Stimulated activated naive CD8-positive, alpha-beta T cell treated with anti-CD3 and anti-CD28 coated beads, Interleukin-15, amount 100 ng/mL, for 72 hours (primary cell): ENCODE data around the gene RDH13.
"Not testable (repeated sequence)": the region's sequence is repeated elsewhere in the genome, so short reads cannot be mapped to it uniquely, and the experiment has no call there.

ENCODE experiments used
- ATAC-seq: fragments of 150-1000 bp; cut with Tn5 transposase; 2 replicates; pipeline ENCODE4 v1.10.0; 2021; ENCODE audit warnings: mild to moderate bottlenecking, moderate library complexity
- DNase-seq, 2 donors: peaks; one replicate each; pipeline ENCODE4 v3.0.0; 2021 to 2022
- H3K27ac Mint-ChIP-seq, 2 donors: one replicate each; pipeline ENCODE4 v1.8.0; 2022; ENCODE audit warnings: mild to moderate bottlenecking in 2 of 2, mixed read lengths in 2 of 2, moderate library complexity in 2 of 2
- H3K27me3 Mint-ChIP-seq: one replicate; pipeline ENCODE4 v1.8.0; 2022; ENCODE audit warnings: mixed read lengths
- H3K4me1 Mint-ChIP-seq: one replicate; pipeline ENCODE4 v1.8.0; 2022; ENCODE audit warnings: mild to moderate bottlenecking, mixed read lengths
- H3K4me3 Mint-ChIP-seq, 2 donors: one replicate each; pipeline ENCODE4 v1.8.0; 2022; ENCODE audit warnings: mild to moderate bottlenecking in 2 of 2, mixed read lengths in 2 of 2, moderate library complexity in 1 of 2
- H3K9me3 Mint-ChIP-seq, 2 donors: one replicate each; pipeline ENCODE4 v1.8.0; 2022; ENCODE audit warnings: mixed read lengths in 2 of 2

The RDH13 gene

DNA sequence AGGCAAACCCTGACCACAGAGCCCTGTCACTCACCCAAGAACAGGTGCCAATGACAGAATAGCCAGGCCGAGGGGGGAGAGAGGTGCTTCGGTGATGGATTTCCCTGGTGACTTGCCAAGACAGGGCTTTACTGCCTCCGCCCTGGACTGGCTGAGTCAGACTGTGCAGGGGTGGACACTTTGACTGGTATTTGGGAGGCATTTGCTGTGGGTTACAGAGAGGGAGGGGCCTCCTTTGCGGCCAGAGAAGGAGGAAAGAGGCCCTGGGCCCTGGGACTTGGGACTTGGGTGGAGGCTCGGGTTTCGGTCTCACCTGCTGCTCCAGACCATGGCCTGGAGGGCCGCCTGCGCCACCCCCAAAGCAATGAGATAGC lies 8.2 kb upstream of the RDH13 start:
- Mint-ChIP-seq H3K4me3 (no peak overlapping the region), H3K4me1 (peaks cover 10% of the 10 kb centered on the region), H3K27ac (no peak overlapping the region), H3K27me3 (peaks cover 94% of the 10 kb centered on the region), H3K9me3 (no peaks in the 10 kb centered on the region)
- DNase-seq, result no peak
- ATAC-seq, result no peak

DNA sequence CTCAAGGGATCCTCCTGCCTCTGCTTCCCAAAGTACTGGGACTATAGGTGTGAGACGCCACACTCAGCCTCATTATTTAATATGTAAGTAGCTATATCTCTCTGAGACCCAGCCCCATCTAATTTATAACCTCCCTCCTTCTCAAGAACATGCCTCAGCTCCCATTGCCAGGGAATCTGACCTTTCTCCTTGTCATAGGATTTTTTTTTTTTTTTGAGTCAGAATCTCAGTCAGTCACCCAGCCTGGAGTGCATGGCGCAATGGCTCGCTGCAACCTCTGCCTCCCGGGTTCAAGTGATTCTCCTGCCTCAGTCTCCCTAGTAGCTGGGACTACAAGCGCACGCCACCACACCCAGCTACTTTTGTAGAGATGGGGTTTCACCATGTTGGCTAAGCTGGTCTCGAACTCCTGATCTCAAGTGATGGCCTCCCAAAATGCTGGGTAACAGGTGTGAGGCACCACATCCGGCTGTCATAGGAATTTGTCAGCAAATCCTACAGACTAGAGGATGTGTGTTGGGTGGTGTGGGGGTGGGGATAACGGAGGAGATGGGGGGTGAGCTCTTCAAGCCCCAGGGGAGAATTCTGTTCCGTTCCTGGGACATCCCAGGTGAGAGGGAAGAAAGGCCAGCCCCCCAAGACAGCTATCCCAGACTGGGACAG lies 7.6 kb upstream of the RDH13 start:
- no peak for DNase-seq
- ATAC-seq, result no peak
- no peak overlapping the region for H3K4me3 Mint-ChIP-seq
- H3K4me1 Mint-ChIP-seq, result peaks cover 10% of the 10 kb centered on the region
- no peak overlapping the region for H3K27ac Mint-ChIP-seq
- peaks cover 96% of the 10 kb centered on the region for H3K27me3 Mint-ChIP-seq
- no peaks in the 10 kb centered on the region for H3K9me3 Mint-ChIP-seq

GRCh38 chr19:55069865-55070197 lies 6.9 kb upstream of the RDH13 start:
- Mint-ChIP-seq H3K27ac (peak overlapping the region in 1 of 2 donors; percentile 11), H3K4me3 (peak overlapping the region; percentile 66 to 67), H3K4me1 (peaks cover 10% of the 10 kb centered on the region), H3K27me3 (peaks cover 88% of the 10 kb centered on the region), H3K9me3 (no peaks in the 10 kb centered on the region)
- no peak for ATAC-seq
- DNase-seq, result no peak

GRCh38 chr19:55068950-55069864 lies 6.3 kb upstream of the RDH13 start:
- Mint-ChIP-seq H3K4me1 (peaks cover 10% of the 10 kb centered on the region), H3K27ac (no peak overlapping the region)
- no peak for DNase-seq

GRCh38 chr19:55067869-55068268 lies 4.9 kb upstream of the RDH13 start:
- no peak for ATAC-seq
- Mint-ChIP-seq H3K4me3 (no peak overlapping the region), H3K4me1 (peaks cover 10% of the 10 kb centered on the region), H3K27ac (no peak overlapping the region), H3K9me3 (no peaks in the 10 kb centered on the region), H3K27me3 (peaks cover 78% of the 10 kb centered on the region)
- DNase-seq, result no peak

More at GRCh38 chr19:55068950-55069864, 6.3 kb upstream of the RDH13 start:
- Mint-ChIP-seq H3K9me3 (no peaks in the 10 kb centered on the region), H3K27me3 (peaks cover 83% of the 10 kb centered on the region), H3K4me3 (peak overlapping the region; percentile 66 to 67)
- ATAC-seq, result peak; percentile 69

DNA sequence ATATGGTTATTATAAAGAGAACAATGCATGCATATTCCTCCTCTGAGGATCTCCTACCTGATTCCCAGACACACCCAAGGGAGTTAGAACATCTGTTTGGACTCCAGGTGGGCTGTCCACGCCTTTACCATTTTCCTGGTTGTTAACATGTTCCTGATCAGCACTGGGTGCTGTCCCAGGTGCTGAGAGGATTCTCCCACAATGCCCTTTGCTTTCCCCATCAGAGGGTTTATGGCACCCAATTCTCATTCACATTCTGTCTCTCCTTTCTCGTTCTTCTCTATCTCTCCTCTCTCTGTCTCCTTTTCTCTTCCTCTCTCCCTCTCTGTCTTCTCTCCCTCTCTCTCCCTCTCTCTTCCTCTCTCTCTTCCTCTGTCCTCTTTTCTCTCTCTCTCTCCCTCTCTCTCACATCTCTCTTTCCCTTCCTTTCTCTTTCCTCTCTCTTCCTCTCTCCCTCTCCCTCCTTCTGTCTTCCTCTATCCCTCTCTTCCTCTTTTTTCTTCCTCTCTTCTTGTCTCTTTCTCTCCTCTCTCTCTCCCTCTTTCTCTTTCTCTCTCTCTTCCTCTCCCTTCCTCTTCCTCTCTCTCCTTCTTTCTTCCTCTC lies 3.3 kb upstream of the RDH13 start:
- peaks cover 61% of the 10 kb centered on the region for H3K27me3 Mint-ChIP-seq

GRCh38 chr19:55065516-55065915 lies 2.6 kb upstream of the RDH13 start:
- not testable (repeated sequence) for ATAC-seq, H3K9me3 Mint-ChIP-seq, DNase-seq, H3K4me3 Mint-ChIP-seq, H3K27ac Mint-ChIP-seq
- Mint-ChIP-seq H3K27me3 (peaks cover 54% of the 10 kb centered on the region), H3K4me1 (peaks cover 26% of the 10 kb centered on the region)

More for the DNA sequence above, 3.3 kb upstream of the RDH13 start:
- Mint-ChIP-seq H3K27ac (no peak overlapping the region), H3K4me1 (peaks cover 22% of the 10 kb centered on the region), H3K9me3 (no peaks in the 10 kb centered on the region), H3K4me3 (no peak overlapping the region)
- no peak for DNase-seq
- no peak for ATAC-seq

GRCh38 chr19:55063492-55063843 lies 520 bp upstream of the RDH13 start:
- H3K27me3 Mint-ChIP-seq, result peaks cover 34% of the 10 kb centered on the region
- no peaks in the 10 kb centered on the region for H3K9me3 Mint-ChIP-seq
- DNase-seq (no peak), ATAC-seq (no peak)
- no peak overlapping the region for H3K27ac Mint-ChIP-seq
- peak overlapping the region in 1 of 2 donors; percentile 86 for H3K4me3 Mint-ChIP-seq
- H3K4me1 Mint-ChIP-seq, result peaks cover 26% of the 10 kb centered on the region

- Mint-ChIP-seq H3K27ac (peak overlapping the region in 1 of 2 donors; percentile 82), H3K4me1 (peaks cover 26% of the 10 kb centered on the region)
- H3K27me3 Mint-ChIP-seq, ATAC-seq, DNase-seq, H3K9me3 Mint-ChIP-seq, H3K4me3 Mint-ChIP-seq: not testable (repeated sequence)
These were observed 2.7 kb downstream of the RDH13 start for GRCh38 chr19:55060287-55060686.

DNA sequence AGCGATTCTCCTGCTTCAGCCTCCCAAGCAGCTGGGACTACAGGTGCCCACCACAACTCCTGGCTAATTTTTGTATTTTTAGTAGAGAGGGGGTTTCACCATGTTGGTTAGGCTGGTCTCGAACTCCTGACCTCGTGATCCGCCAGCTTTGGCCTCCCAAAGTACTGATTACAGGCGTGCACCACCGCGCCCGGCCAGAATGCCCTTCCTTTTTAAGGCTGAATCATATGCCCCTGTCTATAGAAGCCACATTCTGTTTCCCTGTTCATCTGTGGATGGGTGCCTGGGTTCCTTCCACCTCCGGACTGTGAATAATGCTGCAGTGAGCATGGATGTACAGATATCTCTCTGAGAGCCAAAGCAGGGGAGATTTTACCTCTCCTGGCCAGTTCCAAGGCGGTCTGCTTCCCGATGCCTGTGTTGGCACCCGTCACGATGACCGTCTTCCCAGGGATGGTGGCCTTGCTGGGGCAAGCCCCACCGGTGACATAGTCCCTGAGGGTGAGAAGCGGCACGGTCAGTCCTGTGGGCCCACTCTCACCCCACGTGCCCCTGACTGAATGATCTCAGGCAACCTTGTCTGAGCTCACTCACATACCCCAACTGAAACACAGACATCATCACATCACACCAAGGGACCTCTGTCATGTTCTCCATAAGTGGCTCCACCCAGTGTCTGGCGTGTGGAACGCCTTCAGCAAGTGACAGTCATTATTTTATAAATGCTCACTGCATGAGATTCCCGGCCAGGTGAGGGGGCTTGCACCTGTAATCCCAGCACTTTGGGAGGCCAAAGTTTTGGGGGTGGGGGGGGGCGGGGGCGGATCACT lies 4.0 kb downstream of the RDH13 start:
- Mint-ChIP-seq H3K27me3 (peaks cover 4% of the 10 kb centered on the region), H3K4me1 (peaks cover 26% of the 10 kb centered on the region), H3K4me3 (no peak overlapping the region), H3K27ac (no peak overlapping the region), H3K9me3 (no peaks in the 10 kb centered on the region)
- ATAC-seq (no peak), DNase-seq (no peak)

- H3K4me1 Mint-ChIP-seq, result peaks cover 19% of the 10 kb centered on the region
- no peaks in the 10 kb centered on the region for H3K27me3 Mint-ChIP-seq
- no peak for ATAC-seq
- no peak overlapping the region for H3K27ac Mint-ChIP-seq
- no peak overlapping the region for H3K4me3 Mint-ChIP-seq
- no peak for DNase-seq
- H3K9me3 Mint-ChIP-seq, result no peaks in the 10 kb centered on the region
These were observed 6.1 kb downstream of the RDH13 start for GRCh38 chr19:55056827-55057226.

DNA sequence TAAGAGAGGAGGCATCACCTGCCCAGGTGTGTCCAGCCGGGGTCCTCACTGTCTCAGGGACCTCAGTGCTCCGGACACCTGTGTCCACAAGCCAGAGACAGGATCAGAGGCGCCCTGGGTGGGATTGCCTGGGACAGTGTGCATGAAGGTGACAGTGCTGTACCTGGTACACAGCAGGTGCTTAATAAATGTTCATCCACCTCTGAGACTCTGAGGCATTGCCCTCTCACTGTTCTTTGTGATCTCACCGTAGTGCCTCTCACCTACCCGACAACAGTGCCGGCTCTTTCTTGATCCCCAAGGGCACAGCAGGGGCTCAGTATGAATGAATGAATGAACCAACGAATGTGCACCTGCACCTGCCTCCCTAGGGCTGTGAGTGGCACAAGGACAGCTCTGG lies 9.2 kb downstream of the RDH13 start:
- no peaks in the 10 kb centered on the region for H3K27me3 Mint-ChIP-seq
- peak overlapping the region in 1 of 2 donors; percentile 40 for H3K27ac Mint-ChIP-seq
- H3K9me3 Mint-ChIP-seq, result no peaks in the 10 kb centered on the region
- DNase-seq, result no peak
- H3K4me1 Mint-ChIP-seq, result no peaks in the 10 kb centered on the region
- no peak overlapping the region for H3K4me3 Mint-ChIP-seq
- no peak for ATAC-seq

- DNase-seq (no peak), ATAC-seq (no peak)
- Mint-ChIP-seq H3K4me3 (no peak overlapping the region), H3K27ac (no peak overlapping the region), H3K27me3 (no peaks in the 10 kb centered on the region), H3K9me3 (no peaks in the 10 kb centered on the region), H3K4me1 (no peaks in the 10 kb centered on the region)
These were observed 12.0 kb downstream of the RDH13 start for GRCh38 chr19:55050749-55051532.

DNA sequence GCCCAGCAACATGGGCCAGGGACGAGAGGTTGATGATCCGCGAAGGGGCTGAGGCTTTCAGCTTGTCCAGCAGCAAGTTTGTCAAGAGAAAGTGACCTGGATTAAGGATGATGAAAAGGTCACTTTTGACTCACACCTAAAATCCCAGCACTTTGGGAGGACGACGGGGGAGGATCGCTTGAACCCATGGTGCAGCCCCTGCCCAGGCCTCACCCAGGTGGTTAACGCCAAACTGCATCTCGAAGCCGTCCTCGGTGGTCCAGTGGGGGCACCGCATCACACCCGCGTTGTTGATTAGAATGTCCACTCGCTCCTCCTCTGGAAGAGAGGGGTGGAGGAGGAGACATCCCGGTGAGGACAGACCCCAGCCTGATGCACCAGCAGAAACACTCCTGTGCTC lies 14.5 kb downstream of the RDH13 start:
- Mint-ChIP-seq H3K27me3 (no peaks in the 10 kb centered on the region), H3K9me3 (no peaks in the 10 kb centered on the region), H3K4me3 (no peak overlapping the region), H3K27ac (no peak overlapping the region), H3K4me1 (no peaks in the 10 kb centered on the region)
- no peak for DNase-seq
- ATAC-seq, result no peak

- DNase-seq (no peak), ATAC-seq (no peak)
- no peak overlapping the region for H3K4me3 Mint-ChIP-seq
- no peaks in the 10 kb centered on the region for H3K27me3 Mint-ChIP-seq
- H3K4me1 Mint-ChIP-seq, result peaks cover 4% of the 10 kb centered on the region
- H3K9me3 Mint-ChIP-seq, result no peaks in the 10 kb centered on the region
- no peak overlapping the region for H3K27ac Mint-ChIP-seq
These were observed 15.0 kb downstream of the RDH13 start for GRCh38 chr19:55047951-55048350.
